Measurements from ENCODE around the gene ARL16. TPM values are rescaled to one million over a fixed set of nuclear protein-coding genes. Genes with fewer than 3 reads are reported as not detected.

The ARL16 gene
- polyA plus RNA-seq, 1 of the 3 experiments (the other 2 are of a cell fraction): 148 TPM

GRCh38 chr17:81659038-81659437, 24.6 kb downstream of the ARL16 start:
- TF ChIP-seq YY1 (IDR thresholded peaks at IDR 0.05; ENCODE audit: low read depth) (no peak), RXRA (IDR thresholded peaks at IDR 0.05; ENCODE audit: borderline replicate concordance, low read depth) (no peak), USF2 (IDR thresholded peaks at IDR 0.05; ENCODE audit: borderline replicate concordance, low read depth, low read length) (no peak), SMC3 (IDR thresholded peaks at IDR 0.05; ENCODE audit: low read depth, low read length) (no peak), REST (IDR thresholded peaks at IDR 0.05; ENCODE audit: low read depth, low read length) (no peak), RCOR1 (IDR thresholded peaks at IDR 0.05; ENCODE audit: low read length) (no peak), RAD21 (IDR thresholded peaks at IDR 0.05; ENCODE audit: low read length) (no peak), TCF12 (IDR thresholded peaks at IDR 0.05) (no peak), RFX5 (IDR thresholded peaks at IDR 0.05; ENCODE audit: low read length) (no peak), JUND (IDR thresholded peaks at IDR 0.05) (no peak), ZBTB33 (IDR thresholded peaks at IDR 0.05; ENCODE audit: borderline replicate concordance, low read depth) (no peak), USF1 (IDR thresholded peaks at IDR 0.05; ENCODE audit: borderline replicate concordance, low read depth) (no peak), CHD2 (IDR thresholded peaks at IDR 0.05; ENCODE audit: low read length, partially characterized antibody) (no peak), EP300 (IDR thresholded peaks at IDR 0.05; ENCODE audit: borderline replicate concordance in 1 of 2, low read depth in 1 of 2, low read length in 1 of 2) (no peak)
- POLR2A ChIA-PET: interaction anchor here (0.6 kb wide), 1 partner anchor 12 kb away, joined by 3 read pairs; no protein-coding TSS in a partner anchor
- peaks cover 10% of the 10 kb centered on the region for H3F3A ChIP-seq (replicated peaks; ENCODE audit: insufficient read depth)
- no peak overlapping the region for H3K4me2 ChIP-seq
- H3K27ac ChIP-seq (ENCODE audit: low read depth in 2 of 2, low read length in 1 of 2): no peak overlapping the region
- no peak for DNase-seq
- H3K27me3 ChIP-seq (ENCODE audit: insufficient read depth): no peaks in the 10 kb centered on the region
- H3K4me1 ChIP-seq (ENCODE audit: control insufficient read depth in 1 of 2, insufficient read depth in 2 of 2, low read depth in 1 of 2, low read length in 1 of 2): no peaks in the 10 kb centered on the region
- H4K20me1 ChIP-seq (ENCODE audit: insufficient read depth): no peaks in the 10 kb centered on the region
- H2AFZ ChIP-seq (ENCODE audit: low read depth): no peak overlapping the region
- H3K9me3 ChIP-seq: no peaks in the 10 kb centered on the region
- no peaks in the 10 kb centered on the region for H3K79me2 ChIP-seq (ENCODE audit: insufficient read depth)
- CTCF ChIA-PET: no interaction called here
- H3K9ac ChIP-seq: no peak overlapping the region
- H3K4me3 ChIP-seq (ENCODE audit: low read depth in 2 of 2, low read length in 1 of 2): no peak overlapping the region
- no peaks in the 10 kb centered on the region for H3K36me3 ChIP-seq (replicated peaks in 1 of 2; ENCODE audit: control insufficient read depth in 1 of 2, insufficient read depth in 2 of 2, low read length in 1 of 2)
- no peaks in the 10 kb centered on the region for H3K9me2 ChIP-seq
- 77% methylated on average over 5 of the region's 5 CpGs for WGBS (ENCODE audit: low lambda C conversion rate)
